ENCODE data around the gene MYH15. TPM values are rescaled to one million over a fixed set of nuclear protein-coding genes. Genes with fewer than 3 reads are reported as not detected.

MYH15 gene
- total and polyA plus RNA-seq, 4 donors: 0.01 to 0.08 (median 0.05) TPM; not detected in 1

DNA sequence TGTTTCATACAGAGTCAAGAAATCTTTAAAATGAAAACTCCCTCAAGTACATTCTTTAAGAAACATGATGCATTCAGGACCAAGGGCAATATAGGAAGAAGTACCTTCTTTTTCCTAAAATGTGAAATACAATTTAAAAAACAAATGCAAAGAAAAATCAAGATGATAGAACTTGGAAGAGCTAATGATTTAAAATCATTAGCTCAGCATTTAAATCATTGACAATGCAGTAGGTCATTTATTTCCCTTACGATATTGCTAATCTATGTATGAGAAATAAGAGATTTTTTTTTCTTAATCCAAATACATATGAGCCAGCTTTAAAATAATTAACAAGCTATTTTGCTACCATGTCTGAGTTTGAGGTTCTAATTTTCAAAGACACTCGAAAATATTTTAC, 108.6 kb downstream of the MYH15 start:
- H3K9me3 ChIP-seq (ENCODE audit: control insufficient read depth in 4 of 4, low read length in 3 of 4): peaks cover 0 to 2% (median 0%) of the 10 kb centered on the region in 4 donors
- WGBS: 85% methylated on average over 2 of the region's 2 CpGs
- H3K9ac ChIP-seq (ENCODE audit: low read depth in 1 of 2, low read length in 2 of 2): no peak overlapping the region
- no peak overlapping the region for H3K4me3 ChIP-seq (ENCODE audit: low read depth in 1 of 3, low read length in 3 of 3)
- H3K27ac ChIP-seq (ENCODE audit: low read depth in 1 of 2, low read length in 2 of 2): no peak overlapping the region
- TF ChIP-seq GABPA (IDR thresholded peaks at IDR 0.05 in 1 of 2, conservative IDR thresholded peaks at IDR 0.05 in 1 of 2) (no peak), EGR1 (IDR thresholded peaks at IDR 0.05; ENCODE audit: low read depth in 2 of 2) (no peak), RXRA (IDR thresholded peaks at IDR 0.05) (no peak), RAD21 (IDR thresholded peaks at IDR 0.05) (no peak), HNF4G (IDR thresholded peaks at IDR 0.05) (no peak), FOXA1 (IDR thresholded peaks at IDR 0.05) (no peak), JUND (IDR thresholded peaks at IDR 0.05) (no peak), SP1 (IDR thresholded peaks at IDR 0.05) (no peak), YY1 (IDR thresholded peaks at IDR 0.05) (no peak), HNF4A (conservative IDR thresholded peaks at IDR 0.05) (no peak), NR2F2 (IDR thresholded peaks at IDR 0.05) (no peak), FOXA2 (IDR thresholded peaks at IDR 0.05) (no peak), TAF1 (conservative IDR thresholded peaks at IDR 0.05) (no peak)
- TF ChIP-seq, protein P1, sequence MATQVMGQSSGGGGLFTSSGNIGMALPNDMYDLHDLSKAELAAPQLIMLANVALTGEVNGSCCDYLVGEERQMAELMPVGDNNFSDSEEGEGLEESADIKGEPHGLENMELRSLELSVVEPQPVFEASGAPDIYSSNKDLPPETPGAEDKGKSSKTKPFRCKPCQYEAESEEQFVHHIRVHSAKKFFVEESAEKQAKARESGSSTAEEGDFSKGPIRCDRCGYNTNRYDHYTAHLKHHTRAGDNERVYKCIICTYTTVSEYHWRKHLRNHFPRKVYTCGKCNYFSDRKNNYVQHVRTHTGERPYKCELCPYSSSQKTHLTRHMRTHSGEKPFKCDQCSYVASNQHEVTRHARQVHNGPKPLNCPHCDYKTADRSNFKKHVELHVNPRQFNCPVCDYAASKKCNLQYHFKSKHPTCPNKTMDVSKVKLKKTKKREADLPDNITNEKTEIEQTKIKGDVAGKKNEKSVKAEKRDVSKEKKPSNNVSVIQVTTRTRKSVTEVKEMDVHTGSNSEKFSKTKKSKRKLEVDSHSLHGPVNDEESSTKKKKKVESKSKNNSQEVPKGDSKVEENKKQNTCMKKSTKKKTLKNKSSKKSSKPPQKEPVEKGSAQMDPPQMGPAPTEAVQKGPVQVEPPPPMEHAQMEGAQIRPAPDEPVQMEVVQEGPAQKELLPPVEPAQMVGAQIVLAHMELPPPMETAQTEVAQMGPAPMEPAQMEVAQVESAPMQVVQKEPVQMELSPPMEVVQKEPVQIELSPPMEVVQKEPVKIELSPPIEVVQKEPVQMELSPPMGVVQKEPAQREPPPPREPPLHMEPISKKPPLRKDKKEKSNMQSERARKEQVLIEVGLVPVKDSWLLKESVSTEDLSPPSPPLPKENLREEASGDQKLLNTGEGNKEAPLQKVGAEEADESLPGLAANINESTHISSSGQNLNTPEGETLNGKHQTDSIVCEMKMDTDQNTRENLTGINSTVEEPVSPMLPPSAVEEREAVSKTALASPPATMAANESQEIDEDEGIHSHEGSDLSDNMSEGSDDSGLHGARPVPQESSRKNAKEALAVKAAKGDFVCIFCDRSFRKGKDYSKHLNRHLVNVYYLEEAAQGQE (IDR thresholded peaks at IDR 0.05): no peak
- TF ChIP-seq, protein P2, sequence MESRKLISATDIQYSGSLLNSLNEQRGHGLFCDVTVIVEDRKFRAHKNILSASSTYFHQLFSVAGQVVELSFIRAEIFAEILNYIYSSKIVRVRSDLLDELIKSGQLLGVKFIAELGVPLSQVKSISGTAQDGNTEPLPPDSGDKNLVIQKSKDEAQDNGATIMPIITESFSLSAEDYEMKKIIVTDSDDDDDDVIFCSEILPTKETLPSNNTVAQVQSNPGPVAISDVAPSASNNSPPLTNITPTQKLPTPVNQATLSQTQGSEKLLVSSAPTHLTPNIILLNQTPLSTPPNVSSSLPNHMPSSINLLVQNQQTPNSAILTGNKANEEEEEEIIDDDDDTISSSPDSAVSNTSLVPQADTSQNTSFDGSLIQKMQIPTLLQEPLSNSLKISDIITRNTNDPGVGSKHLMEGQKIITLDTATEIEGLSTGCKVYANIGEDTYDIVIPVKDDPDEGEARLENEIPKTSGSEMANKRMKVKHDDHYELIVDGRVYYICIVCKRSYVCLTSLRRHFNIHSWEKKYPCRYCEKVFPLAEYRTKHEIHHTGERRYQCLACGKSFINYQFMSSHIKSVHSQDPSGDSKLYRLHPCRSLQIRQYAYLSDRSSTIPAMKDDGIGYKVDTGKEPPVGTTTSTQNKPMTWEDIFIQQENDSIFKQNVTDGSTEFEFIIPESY (IDR thresholded peaks at IDR 0.05): no peak
- TF ChIP-seq, protein P3, sequence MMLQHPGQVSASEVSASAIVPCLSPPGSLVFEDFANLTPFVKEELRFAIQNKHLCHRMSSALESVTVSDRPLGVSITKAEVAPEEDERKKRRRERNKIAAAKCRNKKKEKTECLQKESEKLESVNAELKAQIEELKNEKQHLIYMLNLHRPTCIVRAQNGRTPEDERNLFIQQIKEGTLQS (IDR thresholded peaks at IDR 0.05): no peak
- TF ChIP-seq, protein P4, sequence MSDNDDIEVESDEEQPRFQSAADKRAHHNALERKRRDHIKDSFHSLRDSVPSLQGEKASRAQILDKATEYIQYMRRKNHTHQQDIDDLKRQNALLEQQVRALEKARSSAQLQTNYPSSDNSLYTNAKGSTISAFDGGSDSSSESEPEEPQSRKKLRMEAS (IDR thresholded peaks at IDR 0.05): no peak
- TF ChIP-seq, protein P5, sequence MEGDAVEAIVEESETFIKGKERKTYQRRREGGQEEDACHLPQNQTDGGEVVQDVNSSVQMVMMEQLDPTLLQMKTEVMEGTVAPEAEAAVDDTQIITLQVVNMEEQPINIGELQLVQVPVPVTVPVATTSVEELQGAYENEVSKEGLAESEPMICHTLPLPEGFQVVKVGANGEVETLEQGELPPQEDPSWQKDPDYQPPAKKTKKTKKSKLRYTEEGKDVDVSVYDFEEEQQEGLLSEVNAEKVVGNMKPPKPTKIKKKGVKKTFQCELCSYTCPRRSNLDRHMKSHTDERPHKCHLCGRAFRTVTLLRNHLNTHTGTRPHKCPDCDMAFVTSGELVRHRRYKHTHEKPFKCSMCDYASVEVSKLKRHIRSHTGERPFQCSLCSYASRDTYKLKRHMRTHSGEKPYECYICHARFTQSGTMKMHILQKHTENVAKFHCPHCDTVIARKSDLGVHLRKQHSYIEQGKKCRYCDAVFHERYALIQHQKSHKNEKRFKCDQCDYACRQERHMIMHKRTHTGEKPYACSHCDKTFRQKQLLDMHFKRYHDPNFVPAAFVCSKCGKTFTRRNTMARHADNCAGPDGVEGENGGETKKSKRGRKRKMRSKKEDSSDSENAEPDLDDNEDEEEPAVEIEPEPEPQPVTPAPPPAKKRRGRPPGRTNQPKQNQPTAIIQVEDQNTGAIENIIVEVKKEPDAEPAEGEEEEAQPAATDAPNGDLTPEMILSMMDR (IDR thresholded peaks at IDR 0.05; ENCODE audit: low read depth, low read length, missing input control): no peak
- DNase-seq (ENCODE audit: low spot score): no peak
- H3K4me1 ChIP-seq (ENCODE audit: control insufficient read depth in 4 of 4, insufficient read depth in 4 of 4, low read length in 3 of 4): peaks cover 0 to 4% (median under 1%) of the 10 kb centered on the region in 4 donors
- H3K27me3 ChIP-seq (ENCODE audit: control insufficient read depth in 4 of 4, insufficient read depth in 4 of 4, low read length in 3 of 4): no peaks in the 10 kb centered on the region
- H3K36me3 ChIP-seq (ENCODE audit: control insufficient read depth in 4 of 4, insufficient read depth in 3 of 4, low read depth in 1 of 4, low read length in 3 of 4): no peaks in the 10 kb centered on the region

Data from liver (tissue), 9 donors.